ENCODE results near the gene ELAPOR1. TPM values are rescaled to one million over a fixed set of nuclear protein-coding genes. Genes with fewer than 3 reads are reported as not detected.

Gene ELAPOR1
- total and polyA plus RNA-seq, 9 of the 15 experiments (the other 6 are each of a cell fraction or from before 2014, with no cell fraction given) = 0.07 to 1.2 (median 0.18) TPM

DNA sequence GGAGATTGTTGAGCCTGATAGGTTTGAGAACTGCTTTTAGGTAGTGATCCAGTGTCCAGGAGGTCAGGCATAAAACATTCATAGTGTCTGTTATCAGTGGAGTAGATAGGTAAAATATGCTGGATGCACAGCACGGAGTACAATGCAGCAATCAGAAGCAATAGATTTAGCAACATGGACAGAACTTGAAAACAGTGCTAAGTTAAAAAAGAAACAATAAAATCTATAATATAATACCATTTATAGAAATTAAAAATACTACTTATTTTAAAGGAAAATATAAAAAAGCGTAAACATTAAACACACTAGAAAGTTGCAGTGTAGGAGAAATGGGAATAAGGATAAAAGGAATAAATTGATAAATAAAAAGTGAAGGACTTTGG, 34.7 kb upstream of the ELAPOR1 start (continued):
- 0 out of 2 replicates have a peak, but pooled peaks have one; percentile 5 for TF ChIP-seq ZFP30 (CRISPR knock-in tag; IDR thresholded peaks at IDR 0.05; ENCODE audit: borderline replicate concordance)
- TF ChIP-seq E2F8 (IDR thresholded peaks at IDR 0.05; ENCODE audit: low read depth, partially characterized antibody) = peak; percentile 24
- TF ChIP-seq HDAC3 (IDR thresholded peaks at IDR 0.05; ENCODE audit: borderline replicate concordance, partially characterized antibody) = peak; percentile 36

DNA sequence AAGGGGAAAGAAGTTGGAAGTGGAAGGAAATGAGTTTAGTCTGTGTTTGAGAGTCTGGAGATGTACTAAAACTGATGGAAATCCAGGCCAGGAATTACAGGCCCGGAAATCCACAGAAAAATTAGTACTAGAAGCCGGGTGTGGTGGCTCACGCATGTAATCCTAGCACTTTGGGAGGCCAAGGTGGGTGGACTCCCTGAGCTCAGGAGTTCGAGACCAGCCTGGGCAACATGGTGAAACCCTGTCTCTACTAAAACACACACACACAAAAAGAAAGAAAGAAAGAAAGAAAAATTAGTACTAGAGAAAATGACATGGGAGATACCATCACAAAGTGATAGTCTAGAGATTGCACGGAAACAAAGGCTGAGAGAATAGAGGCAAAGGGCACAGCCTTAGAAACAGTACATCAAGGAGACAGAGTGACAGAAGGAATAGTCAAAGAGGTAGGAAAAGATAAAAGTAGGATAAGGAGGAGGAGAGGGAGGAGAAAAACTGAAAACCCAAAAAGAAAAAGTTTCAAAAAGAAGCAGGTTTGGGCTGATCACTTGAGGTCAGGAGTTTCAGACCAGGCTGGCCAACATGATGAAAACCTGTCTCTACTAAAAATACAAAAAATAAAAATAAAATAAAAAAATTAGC, 33.4 kb upstream of the ELAPOR1 start:
- H3K27ac ChIP-seq (ENCODE audit: extremely low read depth, low read depth, low read length) = peak overlapping the region; percentile 74; the same call in 2 of the 3 replicates
- ATAC-seq (no peak), FAIRE-seq (no peak)
- TF ChIP-seq GABPA (tag; conservative IDR thresholded peaks at IDR 0.05; ENCODE audit: low read depth) = no peak
- no peak for TF ChIP-seq ZNF263 (CRISPR knock-in tag; IDR thresholded peaks at IDR 0.05; ENCODE audit: borderline replicate concordance)
- TF ChIP-seq ZNF212 (CRISPR knock-in tag; IDR thresholded peaks at IDR 0.05) = no peak
- TF ChIP-seq, protein P1, sequence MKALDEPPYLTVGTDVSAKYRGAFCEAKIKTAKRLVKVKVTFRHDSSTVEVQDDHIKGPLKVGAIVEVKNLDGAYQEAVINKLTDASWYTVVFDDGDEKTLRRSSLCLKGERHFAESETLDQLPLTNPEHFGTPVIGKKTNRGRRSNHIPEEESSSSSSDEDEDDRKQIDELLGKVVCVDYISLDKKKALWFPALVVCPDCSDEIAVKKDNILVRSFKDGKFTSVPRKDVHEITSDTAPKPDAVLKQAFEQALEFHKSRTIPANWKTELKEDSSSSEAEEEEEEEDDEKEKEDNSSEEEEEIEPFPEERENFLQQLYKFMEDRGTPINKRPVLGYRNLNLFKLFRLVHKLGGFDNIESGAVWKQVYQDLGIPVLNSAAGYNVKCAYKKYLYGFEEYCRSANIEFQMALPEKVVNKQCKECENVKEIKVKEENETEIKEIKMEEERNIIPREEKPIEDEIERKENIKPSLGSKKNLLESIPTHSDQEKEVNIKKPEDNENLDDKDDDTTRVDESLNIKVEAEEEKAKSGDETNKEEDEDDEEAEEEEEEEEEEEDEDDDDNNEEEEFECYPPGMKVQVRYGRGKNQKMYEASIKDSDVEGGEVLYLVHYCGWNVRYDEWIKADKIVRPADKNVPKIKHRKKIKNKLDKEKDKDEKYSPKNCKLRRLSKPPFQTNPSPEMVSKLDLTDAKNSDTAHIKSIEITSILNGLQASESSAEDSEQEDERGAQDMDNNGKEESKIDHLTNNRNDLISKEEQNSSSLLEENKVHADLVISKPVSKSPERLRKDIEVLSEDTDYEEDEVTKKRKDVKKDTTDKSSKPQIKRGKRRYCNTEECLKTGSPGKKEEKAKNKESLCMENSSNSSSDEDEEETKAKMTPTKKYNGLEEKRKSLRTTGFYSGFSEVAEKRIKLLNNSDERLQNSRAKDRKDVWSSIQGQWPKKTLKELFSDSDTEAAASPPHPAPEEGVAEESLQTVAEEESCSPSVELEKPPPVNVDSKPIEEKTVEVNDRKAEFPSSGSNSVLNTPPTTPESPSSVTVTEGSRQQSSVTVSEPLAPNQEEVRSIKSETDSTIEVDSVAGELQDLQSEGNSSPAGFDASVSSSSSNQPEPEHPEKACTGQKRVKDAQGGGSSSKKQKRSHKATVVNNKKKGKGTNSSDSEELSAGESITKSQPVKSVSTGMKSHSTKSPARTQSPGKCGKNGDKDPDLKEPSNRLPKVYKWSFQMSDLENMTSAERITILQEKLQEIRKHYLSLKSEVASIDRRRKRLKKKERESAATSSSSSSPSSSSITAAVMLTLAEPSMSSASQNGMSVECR (CRISPR knock-in tag; IDR thresholded peaks at IDR 0.05) = no peak
- TF ChIP-seq PBX2 (CRISPR knock-in tag; IDR thresholded peaks at IDR 0.05; ENCODE audit: low read depth) = no peak
- TF ChIP-seq PBX2 (tag; conservative IDR thresholded peaks at IDR 0.05; ENCODE audit: low read depth) = no peak

More for the DNA sequence above, 33.4 kb upstream of the ELAPOR1 start:
- in situ Hi-C loops (cut with MboI) = no loop called here
- Histone ChIP-seq H3K27me3 (ENCODE audit: control insufficient read depth in 2 of 2, insufficient read depth in 2 of 2, low read length in 2 of 2) (no peaks in the 10 kb centered on the region), H3K79me2 (ENCODE audit: control insufficient read depth, insufficient read depth, low read length) (peaks cover 3% of the 10 kb centered on the region), H3K9me3 (replicated peaks; ENCODE audit: control insufficient read depth, insufficient read depth, low read depth, low read length) (no peaks in the 10 kb centered on the region), H4K20me1 (replicated peaks; ENCODE audit: control insufficient read depth, insufficient read depth, low read length) (no peaks in the 10 kb centered on the region), H3K4me1 (replicated peaks in 1 of 2; ENCODE audit: control insufficient read depth in 2 of 2, insufficient read depth in 2 of 2, low read length in 2 of 2) (peaks cover 23 to 39% of the 10 kb centered on the region in 2 experiments), H3K9ac (ENCODE audit: insufficient read depth in 1 of 2, low read depth in 2 of 2, low read length in 2 of 2) (peak overlapping the region; percentile 18 to 68; a peak in 3 of 4 replicates), H3K36me3 (ENCODE audit: control insufficient read depth, insufficient read depth, low read length) (no peaks in the 10 kb centered on the region), H2AFZ (ENCODE audit: low read depth, low read length) (peak overlapping the region; percentile 99), H3K4me2 (ENCODE audit: insufficient read depth, low read length) (peak overlapping the region; percentile 70), H3K9me1 (ENCODE audit: control insufficient read depth, insufficient read depth, low read length) (no peaks in the 10 kb centered on the region), H3K4me3 (no peak overlapping the region)
- ChIA-PET CTCF (ENCODE audit: low intra/inter-chr PET ratio) (interaction anchor here (1.1 kb wide), 1 partner anchor 9 kb away, joined by 3 read pairs; no protein-coding TSS in a partner anchor), POLR2A (interaction anchor here (0.6 to 1.7 kb wide), 2 partner anchors 7 to 11 kb away, joined by 3 to 4 read pairs; no protein-coding TSS in a partner anchor)
- 73% methylated on average over 5 of the region's 5 CpGs for WGBS (ENCODE audit: insufficient coverage, low coverage, missing lambda C conversion rate)
- intact Hi-C loops (cut with micrococcal nuclease) = no loop called here
- DNase-seq (ENCODE audit: extremely low read depth in 1 of 4, low spot score in 3 of 4) = no peak
- BruUV-seq (replicated peaks) = no TSS peak

All from K562 (cell line).